KMS-11 (cell line): ENCODE results near the gene TMEM131L.

ENCODE experiments used
- H2AFZ ChIP-seq: fragments of 200-600 bp; sonication (generic); 2 replicates; pipeline ENCODE4 v1.6.1; 2016; ENCODE audit warnings: antibody characterized with exemption, mixed run types, low read depth
- H3K27ac ChIP-seq: fragments of 200-600 bp; sonication (generic); 2 replicates; pipeline ENCODE4 v1.6.1; 2016; ENCODE audit warnings: mild to moderate bottlenecking, mixed run types
- H3K27me3 ChIP-seq: fragments of 200-600 bp; sonication (generic); 2 replicates; pipeline ENCODE4 v1.6.1; 2017; ENCODE audit warnings: mild to moderate bottlenecking, low read depth, mixed run types, moderate library complexity; ENCODE audit not compliant: insufficient read depth
- H3K36me3 ChIP-seq: fragments of 200-600 bp; sonication (generic); 2 replicates; pipeline ENCODE4 v1.6.1; 2017; ENCODE audit warnings: mild to moderate bottlenecking, mixed run types; ENCODE audit not compliant: insufficient read depth
- H3K4me1 ChIP-seq: fragments of 200-600 bp; sonication (generic); 2 replicates; pipeline ENCODE4 v1.6.1; 2016; ENCODE audit warnings: mild to moderate bottlenecking, low read depth, mixed run types; ENCODE audit not compliant: poor library complexity, severe bottlenecking
- H3K4me2 ChIP-seq: fragments of 200-600 bp; sonication (generic); 2 replicates; pipeline ENCODE4 v1.7.0; 2016; ENCODE audit warnings: mild to moderate bottlenecking, mixed run types
- H3K4me3 ChIP-seq: fragments of 200-600 bp; sonication (generic); IDR thresholded peaks from 2 replicates; pipeline ENCODE4 v1.6.1; 2017; ENCODE audit warnings: low read depth, low read length, mixed read lengths; ENCODE audit not compliant: insufficient read depth
- H3K79me2 ChIP-seq: fragments of 200-600 bp; sonication (generic); 2 replicates; pipeline ENCODE4 v1.6.1; 2016; ENCODE audit warnings: low read depth, mixed run types; ENCODE audit not compliant: insufficient read depth
- H3K9ac ChIP-seq: fragments of 200-600 bp; sonication (generic); 2 replicates; pipeline ENCODE4 v1.6.1; 2016; ENCODE audit warnings: mild to moderate bottlenecking, mixed run types
- H4K20me1 ChIP-seq: fragments of 200-600 bp; sonication (generic); 2 replicates; pipeline ENCODE4 v1.6.1; 2016; ENCODE audit warnings: mild to moderate bottlenecking, mixed run types; ENCODE audit not compliant: insufficient read depth
- TF ChIP-seq, protein P1 (sequence below): fragments of 200-600 bp; sonication (generic); conservative IDR thresholded peaks from 2 replicates; pipeline ENCODE4 v1.6.1; 2017; ENCODE audit warnings: low read depth, mild to moderate bottlenecking, antibody characterized with exemption, low read length, moderate library complexity, mixed read lengths

TMEM131L gene

GRCh38 chr4:153510252-153511001 lies 44.3 kb downstream of the TMEM131L start:
- no peaks in the 10 kb centered on the region for H3K4me1 ChIP-seq
- H3K9ac ChIP-seq, result no peak overlapping the region
- TF ChIP-seq, protein P1, sequence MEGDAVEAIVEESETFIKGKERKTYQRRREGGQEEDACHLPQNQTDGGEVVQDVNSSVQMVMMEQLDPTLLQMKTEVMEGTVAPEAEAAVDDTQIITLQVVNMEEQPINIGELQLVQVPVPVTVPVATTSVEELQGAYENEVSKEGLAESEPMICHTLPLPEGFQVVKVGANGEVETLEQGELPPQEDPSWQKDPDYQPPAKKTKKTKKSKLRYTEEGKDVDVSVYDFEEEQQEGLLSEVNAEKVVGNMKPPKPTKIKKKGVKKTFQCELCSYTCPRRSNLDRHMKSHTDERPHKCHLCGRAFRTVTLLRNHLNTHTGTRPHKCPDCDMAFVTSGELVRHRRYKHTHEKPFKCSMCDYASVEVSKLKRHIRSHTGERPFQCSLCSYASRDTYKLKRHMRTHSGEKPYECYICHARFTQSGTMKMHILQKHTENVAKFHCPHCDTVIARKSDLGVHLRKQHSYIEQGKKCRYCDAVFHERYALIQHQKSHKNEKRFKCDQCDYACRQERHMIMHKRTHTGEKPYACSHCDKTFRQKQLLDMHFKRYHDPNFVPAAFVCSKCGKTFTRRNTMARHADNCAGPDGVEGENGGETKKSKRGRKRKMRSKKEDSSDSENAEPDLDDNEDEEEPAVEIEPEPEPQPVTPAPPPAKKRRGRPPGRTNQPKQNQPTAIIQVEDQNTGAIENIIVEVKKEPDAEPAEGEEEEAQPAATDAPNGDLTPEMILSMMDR, result no peak
- no peak overlapping the region for H2AFZ ChIP-seq
- H3K4me2 ChIP-seq, result no peak overlapping the region
- H3K4me3 ChIP-seq, result no peak overlapping the region
- H3K36me3 ChIP-seq, result 0 out of 2 replicates have a peak, but pooled peaks cover 3% of the 10 kb centered on the region
- H3K79me2 ChIP-seq, result no peaks in the 10 kb centered on the region
- no peaks in the 10 kb centered on the region for H3K27me3 ChIP-seq
- no peaks in the 10 kb centered on the region for H4K20me1 ChIP-seq
- no peak overlapping the region for H3K27ac ChIP-seq

GRCh38 chr4:153511104-153511503 lies 44.9 kb downstream of the TMEM131L start:
- Histone ChIP-seq H3K9ac (no peak overlapping the region), H3K27me3 (no peaks in the 10 kb centered on the region), H3K4me1 (no peaks in the 10 kb centered on the region), H4K20me1 (no peaks in the 10 kb centered on the region), H2AFZ (no peak overlapping the region), H3K27ac (no peak overlapping the region), H3K36me3 (0 out of 2 replicates have a peak, but pooled peaks cover 3% of the 10 kb centered on the region), H3K4me2 (no peak overlapping the region), H3K4me3 (no peak overlapping the region), H3K79me2 (no peaks in the 10 kb centered on the region; the same call in 1 of the 2 replicates)
- TF ChIP-seq, protein P1, result no peak

DNA sequence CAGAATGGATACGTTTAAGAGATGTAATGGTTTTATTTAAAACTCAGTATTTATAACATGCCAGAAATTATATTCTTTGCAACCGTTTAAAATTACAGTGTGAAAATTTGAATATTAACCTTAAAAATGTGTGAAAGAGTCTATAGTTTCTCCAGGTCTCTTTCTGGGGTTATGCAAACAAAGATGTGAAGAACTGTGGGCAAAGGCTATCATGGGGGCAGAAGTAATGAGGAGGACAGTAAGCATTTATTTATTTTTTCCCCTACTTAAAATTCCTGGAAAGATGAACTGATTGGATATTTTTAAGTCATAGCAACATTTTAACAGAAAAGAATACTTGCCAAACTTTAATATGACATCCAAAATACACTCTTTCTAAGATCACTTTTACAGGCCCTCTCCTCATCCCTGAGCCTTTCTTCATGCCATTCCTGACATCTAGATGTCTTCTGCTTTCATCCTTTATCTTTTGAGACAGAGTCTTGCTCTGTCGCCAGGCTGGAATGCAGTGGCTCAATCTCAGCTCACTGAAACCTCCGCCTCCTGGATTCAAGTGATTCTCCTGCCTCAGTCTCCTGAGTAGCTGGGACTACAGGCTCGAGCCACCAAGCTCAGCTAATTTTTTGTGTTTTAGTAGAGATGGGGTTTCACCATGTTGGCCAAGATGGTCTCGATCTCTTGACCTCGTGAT lies 46.1 kb downstream of the TMEM131L start:
- no peaks in the 10 kb centered on the region for H4K20me1 ChIP-seq
- no peak overlapping the region for H3K27ac ChIP-seq
- no peak overlapping the region for H3K4me3 ChIP-seq
- H2AFZ ChIP-seq, result no peak overlapping the region
- H3K4me1 ChIP-seq, result no peaks in the 10 kb centered on the region
- no peaks in the 10 kb centered on the region for H3K27me3 ChIP-seq
- H3K79me2 ChIP-seq, result no peaks in the 10 kb centered on the region; the same call in 1 of the 2 replicates
- 0 out of 2 replicates have a peak, but pooled peaks cover 3% of the 10 kb centered on the region for H3K36me3 ChIP-seq
- no peak overlapping the region for H3K9ac ChIP-seq
- TF ChIP-seq, protein P1, result no peak
- no peak overlapping the region for H3K4me2 ChIP-seq

DNA sequence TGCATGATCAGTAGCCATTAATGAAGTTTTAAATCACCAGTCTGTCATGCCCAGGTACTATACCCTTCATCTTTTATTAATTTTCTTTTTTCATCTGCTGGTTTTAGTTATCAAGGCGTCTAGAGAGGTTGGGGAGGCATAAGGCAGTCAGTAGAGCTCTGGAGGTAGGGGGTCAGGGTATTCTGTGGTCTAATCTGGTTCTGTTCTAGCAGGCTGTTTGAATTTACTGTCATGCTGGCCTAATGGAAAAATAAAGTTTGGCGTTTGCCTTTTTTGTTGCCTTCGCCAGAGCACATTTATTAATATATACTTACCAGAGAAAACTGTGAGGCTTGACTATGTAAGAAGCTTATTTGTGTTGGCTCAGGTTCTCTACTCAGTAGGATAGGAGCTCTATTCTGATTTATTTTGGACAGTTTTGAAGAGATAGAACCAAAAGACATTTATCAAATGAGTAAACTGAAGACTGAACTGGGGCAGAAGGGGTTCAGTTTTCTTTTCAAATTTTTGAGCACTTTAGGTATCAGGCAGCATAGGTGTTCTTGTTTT lies 46.9 kb downstream of the TMEM131L start:
- Histone ChIP-seq H3K4me2 (no peak overlapping the region), H3K4me1 (no peaks in the 10 kb centered on the region), H3K9ac (no peak overlapping the region), H4K20me1 (no peaks in the 10 kb centered on the region), H3K79me2 (no peaks in the 10 kb centered on the region; the same call in 1 of the 2 replicates), H3K27me3 (no peaks in the 10 kb centered on the region), H3K36me3 (0 out of 2 replicates have a peak, but pooled peaks cover 3% of the 10 kb centered on the region), H3K4me3 (no peak overlapping the region), H2AFZ (no peak overlapping the region), H3K27ac (no peak overlapping the region)
- TF ChIP-seq, protein P1, result no peak
